GM23338 (cell line): ENCODE measurements around the gene EMSY.

Experiments
- CREB1 ChIP-seq: fragments of 250-450 bp; sonication (Bioruptor Pico); IDR thresholded peaks from 2 replicates; pipeline ENCODE4 v1.5.0; 2020; ENCODE audit warnings: low read depth, mild to moderate bottlenecking, moderate library complexity
- CTCF ChIP-seq, 2 experiments: fragments of 200-600 bp in 1 of 2; sonication (generic) in 1 of 2; conservative IDR thresholded peaks; 2 replicates each; pipeline versions ENCODE4 v1.5.1 to v1.6.1; 2016 to 2017; ENCODE audit warnings: antibody characterized with exemption in 2 of 2, low read depth in 2 of 2, mild to moderate bottlenecking in 2 of 2, moderate library complexity in 1 of 2
- ETS1 ChIP-seq: IDR thresholded peaks from 2 replicates; pipeline ENCODE4 v1.6.1; 2016; ENCODE audit warnings: antibody characterized with exemption
- EZH2 ChIP-seq: fragments of 200-600 bp; sonication (generic); IDR thresholded peaks from one replicate; pipeline ENCODE4 v1.8.0; 2017; ENCODE audit warnings: antibody characterized with exemption, mild to moderate bottlenecking, low read depth; ENCODE audit not compliant: unreplicated experiment
- EZH2phosphoT487 ChIP-seq: fragments of 200-600 bp; sonication (generic); IDR thresholded peaks from one replicate; pipeline ENCODE4 v1.8.1; 2018; ENCODE audit warnings: antibody characterized with exemption; ENCODE audit not compliant: unreplicated experiment
- JUNB ChIP-seq: IDR thresholded peaks from one replicate; pipeline ENCODE4 v1.6.1; 2016; ENCODE audit warnings: antibody characterized with exemption; ENCODE audit not compliant: unreplicated experiment
- POLR2AphosphoS5 ChIP-seq: IDR thresholded peaks from 2 replicates; pipeline ENCODE4 v1.6.1; 2016; ENCODE audit warnings: antibody characterized with exemption, low read depth
- REST ChIP-seq: IDR thresholded peaks from one replicate; pipeline ENCODE4 v1.6.1; 2018; ENCODE audit warnings: antibody characterized with exemption; ENCODE audit not compliant: unreplicated experiment

- no peak for TF ChIP-seq JUNB
- no peak for TF ChIP-seq CTCF (conservative IDR thresholded peaks at IDR 0.05; ENCODE audit: low read depth in 2 of 2)
- no peak for TF ChIP-seq POLR2AphosphoS5
- no peak for TF ChIP-seq EZH2phosphoT487
- no peak for TF ChIP-seq ETS1
- TF ChIP-seq CREB1 (CRISPR knock-in tag) = no peak
- no peak for TF ChIP-seq EZH2
- TF ChIP-seq REST = no peak
These were observed 35.4 kb downstream of the EMSY start for GRCh38 chr11:76480241-76480640.
